Posterior cingulate gyrus (tissue), 11 donors: ENCODE measurements around the gene TRPM3.
"Not testable (repeated sequence)": the region's sequence is repeated elsewhere in the genome, so short reads cannot be mapped to it uniquely, and the experiment has no call there.

ENCODE experiments used
- DNase-seq, 10 donors: peaks; one replicate each; pipeline versions ENCODE4 v3.0.0 to v3.0.0-alpha.2; 2020 to 2021; ENCODE audit warnings: mixed read lengths in 3 of 10
- intact Hi-C: fragments of 100-400 bp; cut with DNase I; formaldehyde crosslinking; loops from one replicate; pipeline ENCODE4 v1.15.1; 2023

Gene TRPM3

GRCh38 chr9:71010258-71010657 lies 111.2 kb downstream of the TRPM3 start:
- DNase-seq, result no peak
- intact Hi-C loops, result no loop called here

GRCh38 chr9:71005456-71005855 lies 116.0 kb downstream of the TRPM3 start:
- intact Hi-C loops, result no loop called here

GRCh38 chr9:71004196-71004595 lies 117.2 kb downstream of the TRPM3 start:
- DNase-seq, result no peak
- intact Hi-C loops, result no loop called here

More at GRCh38 chr9:71005456-71005855, 116.0 kb downstream of the TRPM3 start:
- DNase-seq, result no peak

GRCh38 chr9:71003346-71003745 lies 118.1 kb downstream of the TRPM3 start:
- DNase-seq, result no peak
- intact Hi-C loops, result no loop called here

GRCh38 chr9:71001780-71002386 lies 119.5 kb downstream of the TRPM3 start:
- intact Hi-C loops, result no loop called here
- no peak for DNase-seq

- DNase-seq, result no peak
- intact Hi-C loops, result no loop called here
These were observed 122.5 kb downstream of the TRPM3 start for GRCh38 chr9:70998962-70999361.

- intact Hi-C loops, result no loop called here
- no peak for DNase-seq
These were observed 125.9 kb downstream of the TRPM3 start for GRCh38 chr9:70995511-70995910.

- no peak for DNase-seq
- intact Hi-C loops, result no loop called here
These were observed 126.8 kb downstream of the TRPM3 start for GRCh38 chr9:70994582-70994981.

- intact Hi-C loops, result no loop called here
- no peak for DNase-seq
These were observed 132.9 kb downstream of the TRPM3 start for GRCh38 chr9:70988551-70988950.

- no peak for DNase-seq
These were observed 133.4 kb downstream of the TRPM3 start for GRCh38 chr9:70987986-70988385.

GRCh38 chr9:70986984-70987383 lies 134.4 kb downstream of the TRPM3 start:
- DNase-seq, result no peak
- intact Hi-C loops, result no loop called here

More at GRCh38 chr9:70987986-70988385, 133.4 kb downstream of the TRPM3 start:
- intact Hi-C loops, result no loop called here

GRCh38 chr9:70983723-70984295 lies 137.6 kb downstream of the TRPM3 start:
- no peak for DNase-seq
- intact Hi-C loops, result no loop called here

GRCh38 chr9:70981312-70981711 lies 140.1 kb downstream of the TRPM3 start:
- no peak for DNase-seq
- intact Hi-C loops, result no loop called here

GRCh38 chr9:70979966-70980365 lies 141.5 kb downstream of the TRPM3 start:
- intact Hi-C loops, result no loop called here
- DNase-seq, result no peak

GRCh38 chr9:70978085-70978484 lies 143.3 kb downstream of the TRPM3 start:
- DNase-seq, result no peak
- intact Hi-C loops, result no loop called here

GRCh38 chr9:70975821-70976220 lies 145.6 kb downstream of the TRPM3 start:
- no peak for DNase-seq
- intact Hi-C loops, result no loop called here

- intact Hi-C loops, result no loop called here
- DNase-seq, result no peak
These were observed 149.7 kb downstream of the TRPM3 start for GRCh38 chr9:70971723-70972122.

- intact Hi-C loops, result loop anchor here (10.0 kb wide), 1 partner anchor 128 kb away; no protein-coding TSS in a partner anchor
- DNase-seq, result not testable (repeated sequence)
These were observed 155.0 kb downstream of the TRPM3 start for GRCh38 chr9:70966380-70966779.

GRCh38 chr9:70964861-70965260 lies 156.6 kb downstream of the TRPM3 start:
- intact Hi-C loops, result loop anchor here (10.0 kb wide), 1 partner anchor 130 kb away; no protein-coding TSS in a partner anchor
- DNase-seq, result no peak

GRCh38 chr9:70963554-70963953 lies 157.9 kb downstream of the TRPM3 start:
- no peak for DNase-seq
- intact Hi-C loops, result loop anchor here (10.0 kb wide), 1 partner anchor 131 kb away; no protein-coding TSS in a partner anchor

- DNase-seq, result no peak
- intact Hi-C loops, result loop anchor here (10.0 kb wide), 1 partner anchor 132 kb away; no protein-coding TSS in a partner anchor
These were observed 158.5 kb downstream of the TRPM3 start for GRCh38 chr9:70962761-70963440.

GRCh38 chr9:70959366-70959765 lies 162.1 kb downstream of the TRPM3 start:
- intact Hi-C loops, result no loop called here
- DNase-seq, result no peak
